Astrocyte of the spinal cord (primary cell): ENCODE data around the gene SEPTIN10.

ENCODE experiments used
- DNase-seq: peaks from one replicate; pipeline ENCODE4 v3.0.0; 2011; ENCODE audit warnings: low read depth, low spot score
- H3K4me3 ChIP-seq: 2 replicates; pipeline ENCODE4 v1.5.1; 2011; ENCODE audit warnings: low read depth, mild to moderate bottlenecking, low read length, moderate library complexity
- CTCF ChIP-seq: IDR thresholded peaks from 2 replicates; pipeline ENCODE4 v1.5.1; 2012; ENCODE audit warnings: low read depth, mild to moderate bottlenecking, low read length, inconsistent platforms
- in situ Hi-C: cut with HindIII; loops from 2 replicates; pipeline ENCODE4 v1.10.0; 2017; ENCODE audit warnings: low sequenced_read_pairs

SEPTIN10 gene

GRCh38 chr2:109528811-109529501 is 84.8 kb downstream of the SEPTIN10 start:
- in situ Hi-C loops, result no loop called here
- no peak for TF ChIP-seq CTCF

DNA sequence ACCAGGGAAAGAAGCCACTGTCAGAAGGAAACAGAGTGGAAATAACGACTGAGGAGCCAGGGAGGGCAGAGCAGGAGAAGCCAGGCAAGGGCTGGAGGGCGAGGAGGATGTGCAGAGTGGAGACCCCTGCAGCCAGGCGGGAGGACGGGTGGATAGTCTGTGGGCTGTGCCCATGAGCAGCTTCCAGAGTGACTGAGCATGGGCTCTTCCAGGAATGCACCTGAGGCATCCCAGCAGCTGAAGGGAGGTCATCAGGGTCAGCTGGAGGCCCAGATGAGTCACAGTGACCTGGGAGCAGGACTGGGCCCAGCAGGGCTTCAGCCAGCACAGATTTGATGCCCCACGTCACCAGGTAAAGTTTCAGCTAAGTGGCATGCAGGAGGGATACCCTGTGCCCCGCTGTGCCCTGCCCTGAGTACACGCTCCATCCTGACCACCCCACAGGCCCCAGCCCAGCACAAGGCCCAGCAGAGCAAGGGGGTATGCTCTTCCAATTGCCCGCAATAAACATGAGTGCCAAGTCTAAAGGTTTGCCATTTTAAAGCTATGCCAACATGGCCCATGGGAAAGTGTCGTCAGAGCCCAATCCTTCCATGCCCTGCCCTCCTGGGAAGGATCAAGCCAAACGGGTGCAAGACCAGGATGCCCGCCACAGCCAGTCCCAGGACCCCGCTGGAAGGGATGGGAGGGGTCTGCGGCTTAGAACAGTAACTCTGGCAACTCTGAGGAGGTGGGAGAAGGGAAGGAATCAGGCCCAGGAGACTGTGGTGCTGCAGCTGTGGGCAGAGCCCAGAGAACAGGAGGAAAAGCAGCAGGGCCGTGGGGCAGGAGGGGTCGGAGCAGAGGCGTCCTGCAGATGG is 85.7 kb downstream of the SEPTIN10 start:
- no peak for DNase-seq
- no peak for TF ChIP-seq CTCF
- in situ Hi-C loops, result no loop called here
- H3K4me3 ChIP-seq, result no peak overlapping the region

More at GRCh38 chr2:109528811-109529501, 84.8 kb downstream of the SEPTIN10 start:
- H3K4me3 ChIP-seq, result no peak overlapping the region
- no peak for DNase-seq

GRCh38 chr2:109527079-109527478 is 86.7 kb downstream of the SEPTIN10 start:
- no peak for TF ChIP-seq CTCF
- in situ Hi-C loops, result no loop called here
- no peak overlapping the region for H3K4me3 ChIP-seq
- no peak for DNase-seq

DNA sequence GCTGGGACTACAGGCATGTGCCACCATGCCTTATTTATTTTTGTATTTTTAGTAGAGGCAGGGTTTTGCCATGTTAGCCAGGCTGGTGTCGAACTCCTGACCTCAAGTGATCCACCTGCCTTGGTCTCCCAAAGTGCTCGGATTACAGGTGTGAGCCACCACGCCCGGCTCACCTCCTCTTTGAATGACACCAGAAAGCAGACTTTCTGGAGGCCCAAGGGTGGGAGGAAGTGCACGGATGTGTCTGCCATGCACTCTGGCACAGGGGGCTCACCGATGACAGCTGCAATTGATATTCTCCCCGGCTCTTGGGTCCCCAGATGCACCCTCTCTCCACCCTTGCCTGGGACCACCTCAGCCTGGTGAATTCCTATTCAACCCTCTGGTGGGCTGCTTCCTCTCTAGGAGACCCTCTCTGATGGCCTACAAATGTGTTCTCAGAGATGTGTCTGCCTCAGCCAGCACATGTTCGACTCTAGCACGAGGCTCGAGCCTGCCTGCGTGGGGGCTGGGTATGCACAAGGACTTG is 87.3 kb downstream of the SEPTIN10 start:
- DNase-seq, result no peak
- H3K4me3 ChIP-seq, result no peak overlapping the region
- TF ChIP-seq CTCF, result no peak
- in situ Hi-C loops, result no loop called here

- in situ Hi-C loops, result no loop called here
- no peak for TF ChIP-seq CTCF
- H3K4me3 ChIP-seq, result no peak overlapping the region
- no peak for DNase-seq
Observed at GRCh38 chr2:109525836-109526235, 87.9 kb downstream of the SEPTIN10 start.

GRCh38 chr2:109523536-109524361 is 90.0 kb downstream of the SEPTIN10 start:
- no peak for TF ChIP-seq CTCF
- no peak overlapping the region for H3K4me3 ChIP-seq
- DNase-seq, result no peak
- in situ Hi-C loops, result no loop called here
